GM06990 (cell line): ENCODE measurements around the gene ANGPTL3.

ENCODE experiments used
- DNase-seq: peaks from one replicate; pipeline ENCODE4 v3.0.0-alpha.2; 2011; ENCODE audit not compliant: insufficient read length; ENCODE audit errors: extremely low read depth
- H3K27me3 ChIP-seq: replicated peaks from 2 replicates; pipeline ENCODE4 v1.6.0; 2011; ENCODE audit warnings: low read length; ENCODE audit not compliant: control insufficient read depth, insufficient read depth
- H3K36me3 ChIP-seq: 2 replicates; pipeline ENCODE4 v1.5.1; 2011; ENCODE audit warnings: low read length; ENCODE audit not compliant: control insufficient read depth, insufficient read depth
- H3K4me3 ChIP-seq: replicated peaks from 2 replicates; pipeline ENCODE4 v1.5.1; 2011; ENCODE audit warnings: low read depth, mild to moderate bottlenecking, control low read depth, low read length
- CTCF ChIP-seq: IDR thresholded peaks from 2 replicates; pipeline ENCODE4 v1.5.1; 2011; ENCODE audit warnings: low read length, control low read depth, mild to moderate bottlenecking, inconsistent platforms; ENCODE audit not compliant: insufficient read depth, poor library complexity, severe bottlenecking

Gene ANGPTL3

GRCh38 chr1:62585469-62586155 is 11.7 kb upstream of the ANGPTL3 start:
- no peak for DNase-seq
- no peak for TF ChIP-seq CTCF
- Histone ChIP-seq H3K36me3 (no peaks in the 10 kb centered on the region), H3K4me3 (no peak overlapping the region), H3K27me3 (no peaks in the 10 kb centered on the region)

GRCh38 chr1:62588000-62588399 is 9.3 kb upstream of the ANGPTL3 start:
- Histone ChIP-seq H3K4me3 (no peak overlapping the region), H3K36me3 (no peaks in the 10 kb centered on the region), H3K27me3 (no peaks in the 10 kb centered on the region)
- no peak for DNase-seq
- TF ChIP-seq CTCF = no peak

DNA sequence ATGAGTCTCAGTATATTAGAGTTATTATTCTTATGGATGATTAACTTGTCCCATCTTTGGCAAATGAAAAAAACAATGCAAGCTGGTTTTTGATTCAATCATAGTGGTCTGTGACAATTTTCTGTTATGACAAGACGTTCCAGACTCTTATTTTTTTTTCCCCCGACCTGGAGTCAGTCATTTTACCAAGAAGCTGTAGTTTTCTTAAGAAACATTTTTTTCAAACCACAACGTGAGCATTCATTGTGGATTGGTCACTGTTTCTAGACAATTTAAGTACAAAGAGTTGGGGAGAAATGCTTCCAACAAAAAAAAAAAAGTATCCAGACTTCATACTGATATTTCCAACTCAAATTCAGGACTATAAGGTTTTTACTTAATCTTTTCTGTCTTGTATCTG is 8.0 kb upstream of the ANGPTL3 start:
- Histone ChIP-seq H3K27me3 (no peaks in the 10 kb centered on the region), H3K36me3 (no peaks in the 10 kb centered on the region), H3K4me3 (no peak overlapping the region)
- no peak for DNase-seq
- no peak for TF ChIP-seq CTCF

DNA sequence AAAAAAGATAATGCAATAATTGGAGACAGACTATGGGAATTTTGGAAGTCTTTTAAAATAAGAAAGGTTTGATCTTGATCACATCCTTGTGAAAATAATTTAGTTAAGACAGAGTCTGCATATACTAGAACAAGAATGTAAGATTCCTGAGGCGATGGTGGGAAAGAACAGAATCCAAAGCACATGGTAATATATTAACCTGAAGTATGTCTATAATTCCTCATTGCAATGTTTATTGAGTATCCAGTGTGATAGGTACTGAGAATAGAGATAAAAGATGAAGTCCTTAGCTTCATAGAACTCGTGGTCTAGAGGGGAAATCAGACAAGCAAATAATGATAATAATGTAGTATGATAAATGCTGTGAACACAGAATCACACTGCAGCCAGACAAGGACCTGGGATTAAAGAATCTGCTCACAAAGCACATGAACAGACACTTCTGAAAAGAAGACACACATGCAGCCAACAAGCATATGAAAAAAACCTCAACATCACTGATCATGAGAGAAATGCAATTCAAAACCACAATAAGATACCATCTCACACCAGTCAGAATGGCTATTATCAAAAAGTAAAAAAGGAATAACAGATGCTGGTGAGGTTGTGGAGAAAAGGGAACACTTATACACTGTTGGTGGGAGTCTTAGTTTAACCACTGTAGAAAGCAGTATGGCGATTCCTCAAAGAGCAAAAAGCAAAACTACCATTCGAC is 6.9 kb upstream of the ANGPTL3 start:
- no peak for TF ChIP-seq CTCF
- no peaks in the 10 kb centered on the region for H3K27me3 ChIP-seq
- no peaks in the 10 kb centered on the region for H3K36me3 ChIP-seq
- no peak overlapping the region for H3K4me3 ChIP-seq
- no peak for DNase-seq

- no peak for TF ChIP-seq CTCF
- DNase-seq = no peak
- Histone ChIP-seq H3K36me3 (no peaks in the 10 kb centered on the region), H3K4me3 (no peak overlapping the region), H3K27me3 (no peaks in the 10 kb centered on the region)
Measured at GRCh38 chr1:62590970-62591368, 6.4 kb upstream of the ANGPTL3 start.
